T-helper 17 cell (primary cell): ENCODE data around the gene FREM2. TPM values are rescaled to one million over a fixed set of nuclear protein-coding genes. Genes with fewer than 3 reads are reported as not detected.

Experiments
- ATAC-seq: fragments of 150-1000 bp; cut with Tn5 transposase; 2 replicates; pipeline ENCODE4 v1.10.0; 2021; ENCODE audit warnings: mild to moderate bottlenecking, moderate library complexity
- DNase-seq, 3 donors: peaks; one replicate each; pipeline versions ENCODE4 v3.0.0 to v3.0.0-alpha.2; 2020 to 2021
- H3K9me3 ChIP-seq: one replicate; pipeline ENCODE4 v1.7.0; 2013; ENCODE audit warnings: low read length, mild to moderate bottlenecking; ENCODE audit not compliant: control insufficient read depth, poor library complexity, severe bottlenecking
- H3K27ac Mint-ChIP-seq: one replicate; pipeline ENCODE4 v1.8.0; 2022; ENCODE audit warnings: mild to moderate bottlenecking, moderate library complexity, mixed read lengths
- H3K27me3 Mint-ChIP-seq: one replicate; pipeline ENCODE4 v1.8.0; 2022; ENCODE audit warnings: mixed read lengths
- H3K36me3 Mint-ChIP-seq: one replicate; pipeline ENCODE4 v1.8.0; 2022; ENCODE audit warnings: low read depth, mixed read lengths
- H3K4me1 Mint-ChIP-seq: one replicate; pipeline ENCODE4 v1.8.0; 2022; ENCODE audit warnings: mild to moderate bottlenecking, mixed read lengths
- H3K4me3 Mint-ChIP-seq: one replicate; pipeline ENCODE4 v1.8.0; 2022; ENCODE audit warnings: mild to moderate bottlenecking, moderate library complexity, mixed read lengths
- total RNA-seq, 4 donors: library from RNA in 2 of 4; stranded (reverse) in 2 of 4; gene quantifications; one replicate each; pipeline ENCODE4 v1.2.3 and lab custom pipeline; 2022 to 2026

Gene FREM2
- total RNA-seq, 2 donors from 2014 or later, result not detected

- H3K4me1 Mint-ChIP-seq, result no peaks in the 10 kb centered on the region
- ATAC-seq, result no peak
- no peak for DNase-seq
- H3K27ac Mint-ChIP-seq, result no peak overlapping the region
- H3K4me3 Mint-ChIP-seq, result no peak overlapping the region
- no peaks in the 10 kb centered on the region for H3K9me3 ChIP-seq
- H3K36me3 Mint-ChIP-seq, result no peaks in the 10 kb centered on the region
- H3K27me3 Mint-ChIP-seq, result peaks cover 57% of the 10 kb centered on the region
Observed at GRCh38 chr13:38844581-38844980, 157.7 kb downstream of the FREM2 start.

GRCh38 chr13:38848360-38848759 lies 161.5 kb downstream of the FREM2 start:
- H3K36me3 Mint-ChIP-seq, result no peaks in the 10 kb centered on the region
- H3K4me1 Mint-ChIP-seq, result no peaks in the 10 kb centered on the region
- no peak overlapping the region for H3K4me3 Mint-ChIP-seq
- ATAC-seq (no peak), DNase-seq (no peak)
- no peak overlapping the region for H3K27ac Mint-ChIP-seq
- H3K9me3 ChIP-seq, result no peaks in the 10 kb centered on the region
- peaks cover 42% of the 10 kb centered on the region for H3K27me3 Mint-ChIP-seq

GRCh38 chr13:38849315-38849714 lies 162.4 kb downstream of the FREM2 start:
- no peaks in the 10 kb centered on the region for H3K9me3 ChIP-seq
- H3K4me1 Mint-ChIP-seq, result no peaks in the 10 kb centered on the region
- peaks cover 33% of the 10 kb centered on the region for H3K27me3 Mint-ChIP-seq
- H3K36me3 Mint-ChIP-seq, result no peaks in the 10 kb centered on the region
- H3K27ac Mint-ChIP-seq, result no peak overlapping the region
- ATAC-seq, result no peak
- H3K4me3 Mint-ChIP-seq, result no peak overlapping the region
- DNase-seq, result no peak

- H3K9me3 ChIP-seq, result no peaks in the 10 kb centered on the region
- Mint-ChIP-seq H3K27me3 (peaks cover 23% of the 10 kb centered on the region), H3K36me3 (no peaks in the 10 kb centered on the region), H3K4me1 (no peaks in the 10 kb centered on the region), H3K4me3 (no peak overlapping the region), H3K27ac (no peak overlapping the region)
- ATAC-seq, result no peak
- DNase-seq, result no peak
Observed at GRCh38 chr13:38850868-38851626, 164.2 kb downstream of the FREM2 start.

GRCh38 chr13:38854226-38854625 lies 167.3 kb downstream of the FREM2 start:
- H3K27ac Mint-ChIP-seq, result no peak overlapping the region
- no peaks in the 10 kb centered on the region for H3K36me3 Mint-ChIP-seq
- DNase-seq (no peak), ATAC-seq (no peak)
- H3K27me3 Mint-ChIP-seq, result peaks cover 7% of the 10 kb centered on the region
- no peaks in the 10 kb centered on the region for H3K4me1 Mint-ChIP-seq
- no peak overlapping the region for H3K4me3 Mint-ChIP-seq
- no peaks in the 10 kb centered on the region for H3K9me3 ChIP-seq

- no peak for ATAC-seq
- Mint-ChIP-seq H3K36me3 (no peaks in the 10 kb centered on the region), H3K4me1 (no peaks in the 10 kb centered on the region)
Observed at GRCh38 chr13:38856065-38856464, 169.2 kb downstream of the FREM2 start.

GRCh38 chr13:38862443-38862842 lies 175.6 kb downstream of the FREM2 start:
- H3K27ac Mint-ChIP-seq, result no peak overlapping the region
- no peaks in the 10 kb centered on the region for H3K9me3 ChIP-seq
- no peaks in the 10 kb centered on the region for H3K36me3 Mint-ChIP-seq
- ATAC-seq (no peak), DNase-seq (no peak)
- H3K4me3 Mint-ChIP-seq, result no peak overlapping the region
- peaks cover 20% of the 10 kb centered on the region for H3K27me3 Mint-ChIP-seq
- H3K4me1 Mint-ChIP-seq, result no peaks in the 10 kb centered on the region

More at GRCh38 chr13:38856065-38856464, 169.2 kb downstream of the FREM2 start:
- H3K9me3 ChIP-seq, result no peaks in the 10 kb centered on the region
- Mint-ChIP-seq H3K4me3 (no peak overlapping the region), H3K27me3 (no peaks in the 10 kb centered on the region), H3K27ac (no peak overlapping the region)
- DNase-seq, result no peak

GRCh38 chr13:38863536-38863935 lies 176.7 kb downstream of the FREM2 start:
- H3K4me1 Mint-ChIP-seq, result no peaks in the 10 kb centered on the region
- ATAC-seq (no peak), DNase-seq (no peak)
- H3K27me3 Mint-ChIP-seq, result peaks cover 20% of the 10 kb centered on the region
- no peak overlapping the region for H3K27ac Mint-ChIP-seq
- H3K9me3 ChIP-seq, result no peaks in the 10 kb centered on the region
- no peaks in the 10 kb centered on the region for H3K36me3 Mint-ChIP-seq
- no peak overlapping the region for H3K4me3 Mint-ChIP-seq

GRCh38 chr13:38866649-38867048 lies 179.8 kb downstream of the FREM2 start:
- H3K9me3 ChIP-seq, result no peaks in the 10 kb centered on the region
- H3K4me3 Mint-ChIP-seq, result no peak overlapping the region
- H3K27me3 Mint-ChIP-seq, result peaks cover 26% of the 10 kb centered on the region
- peaks cover 2% of the 10 kb centered on the region for H3K4me1 Mint-ChIP-seq
- ATAC-seq (no peak), DNase-seq (no peak)
- H3K27ac Mint-ChIP-seq, result no peak overlapping the region
- no peaks in the 10 kb centered on the region for H3K36me3 Mint-ChIP-seq

- DNase-seq (no peak), ATAC-seq (no peak)
- peaks cover 2% of the 10 kb centered on the region for H3K4me1 Mint-ChIP-seq
- no peaks in the 10 kb centered on the region for H3K9me3 ChIP-seq
- peaks cover 27% of the 10 kb centered on the region for H3K27me3 Mint-ChIP-seq
- H3K4me3 Mint-ChIP-seq, result no peak overlapping the region
- H3K27ac Mint-ChIP-seq, result no peak overlapping the region
- no peaks in the 10 kb centered on the region for H3K36me3 Mint-ChIP-seq
Observed at GRCh38 chr13:38868399-38868798, 181.5 kb downstream of the FREM2 start.

GRCh38 chr13:38868870-38869269 lies 182.0 kb downstream of the FREM2 start:
- no peaks in the 10 kb centered on the region for H3K9me3 ChIP-seq
- DNase-seq (no peak), ATAC-seq (no peak)
- no peak overlapping the region for H3K27ac Mint-ChIP-seq
- H3K4me1 Mint-ChIP-seq, result peaks cover 4% of the 10 kb centered on the region
- H3K4me3 Mint-ChIP-seq, result no peak overlapping the region
- H3K36me3 Mint-ChIP-seq, result no peaks in the 10 kb centered on the region
- peaks cover 32% of the 10 kb centered on the region for H3K27me3 Mint-ChIP-seq

- ATAC-seq, result no peak
- Mint-ChIP-seq H3K4me3 (no peak overlapping the region), H3K4me1 (peaks cover 4% of the 10 kb centered on the region), H3K27ac (no peak overlapping the region), H3K27me3 (peaks cover 29% of the 10 kb centered on the region), H3K36me3 (no peaks in the 10 kb centered on the region)
- no peaks in the 10 kb centered on the region for H3K9me3 ChIP-seq
- DNase-seq, result no peak
Observed at GRCh38 chr13:38871275-38871674, 184.4 kb downstream of the FREM2 start.

GRCh38 chr13:38872693-38873092 lies 185.8 kb downstream of the FREM2 start:
- Mint-ChIP-seq H3K27me3 (peaks cover 35% of the 10 kb centered on the region), H3K4me1 (peaks cover 4% of the 10 kb centered on the region), H3K36me3 (no peaks in the 10 kb centered on the region), H3K27ac (no peak overlapping the region), H3K4me3 (no peak overlapping the region)
- ATAC-seq (no peak), DNase-seq (no peak)
- H3K9me3 ChIP-seq, result no peaks in the 10 kb centered on the region

GRCh38 chr13:38875186-38875875 lies 188.5 kb downstream of the FREM2 start:
- Mint-ChIP-seq H3K36me3 (no peaks in the 10 kb centered on the region), H3K27me3 (peaks cover 29% of the 10 kb centered on the region), H3K4me3 (no peak overlapping the region), H3K27ac (no peak overlapping the region), H3K4me1 (peaks cover 2% of the 10 kb centered on the region)
- H3K9me3 ChIP-seq, result no peaks in the 10 kb centered on the region
- no peak for DNase-seq
- no peak for ATAC-seq
